Ishikawa (cell line): Measurements from ENCODE around the gene LTC4S.

Source experiments
- CEBPB ChIP-seq: IDR thresholded peaks from 2 replicates; pipeline ENCODE4 v1.6.1; 2012
- CREB1 ChIP-seq: IDR thresholded peaks from 2 replicates; pipeline ENCODE4 v1.6.1; 2012; ENCODE audit warnings: low read depth
- EGR1 ChIP-seq: IDR thresholded peaks from 2 replicates; pipeline ENCODE4 v1.6.1; 2012
- EP300 ChIP-seq: IDR thresholded peaks from 2 replicates; pipeline ENCODE4 v1.6.1; 2012; ENCODE audit warnings: borderline replicate concordance
- FOXM1 ChIP-seq: IDR thresholded peaks from 2 replicates; pipeline ENCODE4 v1.6.1; 2012; ENCODE audit warnings: low read depth, borderline replicate concordance
- NFIC ChIP-seq: IDR thresholded peaks from 2 replicates; pipeline ENCODE4 v1.6.1; 2012
- RAD21 ChIP-seq: IDR thresholded peaks from 2 replicates; pipeline ENCODE4 v1.6.1; 2012; ENCODE audit warnings: low read depth
- TAF1 ChIP-seq: IDR thresholded peaks from 2 replicates; pipeline ENCODE4 v1.6.1; 2012; ENCODE audit warnings: low read depth, mild to moderate bottlenecking
- TCF12 ChIP-seq: IDR thresholded peaks from 2 replicates; pipeline ENCODE4 v1.6.1; 2012; ENCODE audit warnings: low read depth
- TEAD4 ChIP-seq: IDR thresholded peaks from 2 replicates; pipeline ENCODE4 v1.6.1; 2012
- YY1 ChIP-seq: IDR thresholded peaks from 2 replicates; pipeline ENCODE4 v1.6.1; 2012; ENCODE audit warnings: low read depth
- ZBTB7A ChIP-seq: IDR thresholded peaks from 2 replicates; pipeline ENCODE4 v1.6.1; 2012; ENCODE audit warnings: low read depth
- TF ChIP-seq, protein P1 (sequence below): IDR thresholded peaks from 2 replicates; pipeline ENCODE4 v1.6.1; 2012
- TF ChIP-seq, protein P2 (sequence below): IDR thresholded peaks from 2 replicates; pipeline ENCODE4 v1.6.1; 2012; ENCODE audit warnings: low read depth, mild to moderate bottlenecking
- TF ChIP-seq, protein P3 (sequence below): IDR thresholded peaks from 2 replicates; pipeline ENCODE4 v1.6.1; 2012

The LTC4S gene

DNA sequence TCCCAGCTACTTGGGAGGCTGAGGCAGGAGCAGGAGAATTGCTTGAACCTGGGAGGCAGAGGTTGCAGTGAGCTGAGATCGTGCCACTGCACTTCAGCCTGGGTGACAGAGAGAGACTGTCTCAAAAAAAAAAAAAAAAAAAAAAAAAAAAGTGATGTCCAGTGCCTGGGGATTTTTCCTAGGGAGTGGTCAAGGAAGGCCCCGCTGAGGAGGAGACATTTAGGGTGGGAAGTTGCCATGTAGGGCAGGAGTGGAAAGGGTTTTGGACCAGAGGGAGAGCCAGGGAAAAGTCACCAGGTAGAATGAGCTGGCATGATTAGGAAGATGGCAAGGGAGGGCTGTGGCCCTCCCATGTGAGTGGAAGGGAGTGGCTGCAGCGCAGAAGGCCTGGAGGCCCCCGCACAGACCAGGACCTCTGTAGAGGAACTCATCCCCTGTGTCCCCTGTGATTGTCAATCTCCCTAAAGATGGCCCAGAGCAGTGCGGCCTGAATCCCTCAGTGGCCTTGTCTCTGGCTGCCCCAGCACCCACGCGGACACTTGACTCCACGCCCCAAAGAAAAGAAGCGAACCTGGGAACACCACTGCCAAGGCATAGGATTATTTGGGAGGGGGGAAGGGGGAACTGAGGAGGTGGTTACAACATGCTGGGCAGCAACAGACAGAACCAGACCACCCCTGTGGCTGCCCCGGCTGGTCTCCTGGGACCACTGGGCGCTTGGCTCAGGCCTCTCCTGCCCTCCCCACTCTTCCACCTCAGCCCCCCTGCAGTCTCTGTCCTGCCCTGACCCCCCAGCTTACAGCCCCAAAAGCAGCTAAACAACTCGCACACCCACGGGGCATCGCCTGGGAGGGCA lies 24.3 kb downstream of the LTC4S start:
- TF ChIP-seq CREB1 (no peak), CEBPB (no peak)

DNA sequence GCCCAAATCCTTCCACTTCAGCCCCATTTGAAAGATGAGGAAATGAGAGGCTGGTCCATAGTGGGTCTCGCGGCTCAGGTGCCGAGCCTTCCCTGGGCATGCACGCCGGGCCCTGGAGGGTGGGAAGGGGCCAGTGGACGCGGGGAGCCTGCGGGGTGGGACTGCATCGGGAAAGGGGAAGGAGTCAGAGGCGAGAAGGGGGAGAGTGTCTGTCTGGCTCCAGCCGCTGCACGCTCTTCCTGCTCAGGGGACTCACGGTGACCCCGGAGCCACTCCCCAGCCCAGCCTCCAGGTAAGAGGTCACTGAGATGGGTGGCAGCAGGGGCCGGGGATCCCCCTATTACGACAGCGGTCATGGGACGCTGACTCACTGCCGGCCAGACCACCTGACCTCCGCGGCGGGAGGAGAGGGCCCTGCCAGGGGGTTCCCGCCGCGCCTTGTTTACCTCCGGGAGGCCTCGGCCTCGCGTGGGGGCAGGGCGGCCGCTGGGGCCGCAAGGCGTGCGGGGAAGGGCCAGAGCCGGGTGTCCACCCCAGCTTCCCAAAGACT lies 25.0 kb downstream of the LTC4S start:
- peak; percentile 32; the same call in 1 of the 2 replicates for TF ChIP-seq CREB1
- no peak for TF ChIP-seq YY1
- TF ChIP-seq FOXM1, result no peak
- peak; percentile 78; the same call in 1 of the 2 replicates for TF ChIP-seq TCF12
- 0 out of 2 replicates have a peak, but pooled peaks have one; percentile 28 for TF ChIP-seq EGR1
- TF ChIP-seq ZBTB7A, result peak; percentile 64; the same call in 1 of the 2 replicates
- TF ChIP-seq, protein P1, sequence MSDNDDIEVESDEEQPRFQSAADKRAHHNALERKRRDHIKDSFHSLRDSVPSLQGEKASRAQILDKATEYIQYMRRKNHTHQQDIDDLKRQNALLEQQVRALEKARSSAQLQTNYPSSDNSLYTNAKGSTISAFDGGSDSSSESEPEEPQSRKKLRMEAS, result no peak
- no peak for TF ChIP-seq RAD21
- peak; percentile 63; the same call in 1 of the 2 replicates for TF ChIP-seq EP300
- peak; percentile 64 for TF ChIP-seq NFIC
- TF ChIP-seq CEBPB, result peak; percentile 84
- TF ChIP-seq TEAD4, result 0 out of 2 replicates have a peak, but pooled peaks have one; percentile 18
- TF ChIP-seq, protein P2, sequence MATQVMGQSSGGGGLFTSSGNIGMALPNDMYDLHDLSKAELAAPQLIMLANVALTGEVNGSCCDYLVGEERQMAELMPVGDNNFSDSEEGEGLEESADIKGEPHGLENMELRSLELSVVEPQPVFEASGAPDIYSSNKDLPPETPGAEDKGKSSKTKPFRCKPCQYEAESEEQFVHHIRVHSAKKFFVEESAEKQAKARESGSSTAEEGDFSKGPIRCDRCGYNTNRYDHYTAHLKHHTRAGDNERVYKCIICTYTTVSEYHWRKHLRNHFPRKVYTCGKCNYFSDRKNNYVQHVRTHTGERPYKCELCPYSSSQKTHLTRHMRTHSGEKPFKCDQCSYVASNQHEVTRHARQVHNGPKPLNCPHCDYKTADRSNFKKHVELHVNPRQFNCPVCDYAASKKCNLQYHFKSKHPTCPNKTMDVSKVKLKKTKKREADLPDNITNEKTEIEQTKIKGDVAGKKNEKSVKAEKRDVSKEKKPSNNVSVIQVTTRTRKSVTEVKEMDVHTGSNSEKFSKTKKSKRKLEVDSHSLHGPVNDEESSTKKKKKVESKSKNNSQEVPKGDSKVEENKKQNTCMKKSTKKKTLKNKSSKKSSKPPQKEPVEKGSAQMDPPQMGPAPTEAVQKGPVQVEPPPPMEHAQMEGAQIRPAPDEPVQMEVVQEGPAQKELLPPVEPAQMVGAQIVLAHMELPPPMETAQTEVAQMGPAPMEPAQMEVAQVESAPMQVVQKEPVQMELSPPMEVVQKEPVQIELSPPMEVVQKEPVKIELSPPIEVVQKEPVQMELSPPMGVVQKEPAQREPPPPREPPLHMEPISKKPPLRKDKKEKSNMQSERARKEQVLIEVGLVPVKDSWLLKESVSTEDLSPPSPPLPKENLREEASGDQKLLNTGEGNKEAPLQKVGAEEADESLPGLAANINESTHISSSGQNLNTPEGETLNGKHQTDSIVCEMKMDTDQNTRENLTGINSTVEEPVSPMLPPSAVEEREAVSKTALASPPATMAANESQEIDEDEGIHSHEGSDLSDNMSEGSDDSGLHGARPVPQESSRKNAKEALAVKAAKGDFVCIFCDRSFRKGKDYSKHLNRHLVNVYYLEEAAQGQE, result no peak
- peak; percentile 24 for TF ChIP-seq TAF1
- TF ChIP-seq, protein P3, sequence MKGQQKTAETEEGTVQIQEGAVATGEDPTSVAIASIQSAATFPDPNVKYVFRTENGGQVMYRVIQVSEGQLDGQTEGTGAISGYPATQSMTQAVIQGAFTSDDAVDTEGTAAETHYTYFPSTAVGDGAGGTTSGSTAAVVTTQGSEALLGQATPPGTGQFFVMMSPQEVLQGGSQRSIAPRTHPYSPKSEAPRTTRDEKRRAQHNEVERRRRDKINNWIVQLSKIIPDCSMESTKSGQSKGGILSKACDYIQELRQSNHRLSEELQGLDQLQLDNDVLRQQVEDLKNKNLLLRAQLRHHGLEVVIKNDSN, result peak; percentile 94

DNA sequence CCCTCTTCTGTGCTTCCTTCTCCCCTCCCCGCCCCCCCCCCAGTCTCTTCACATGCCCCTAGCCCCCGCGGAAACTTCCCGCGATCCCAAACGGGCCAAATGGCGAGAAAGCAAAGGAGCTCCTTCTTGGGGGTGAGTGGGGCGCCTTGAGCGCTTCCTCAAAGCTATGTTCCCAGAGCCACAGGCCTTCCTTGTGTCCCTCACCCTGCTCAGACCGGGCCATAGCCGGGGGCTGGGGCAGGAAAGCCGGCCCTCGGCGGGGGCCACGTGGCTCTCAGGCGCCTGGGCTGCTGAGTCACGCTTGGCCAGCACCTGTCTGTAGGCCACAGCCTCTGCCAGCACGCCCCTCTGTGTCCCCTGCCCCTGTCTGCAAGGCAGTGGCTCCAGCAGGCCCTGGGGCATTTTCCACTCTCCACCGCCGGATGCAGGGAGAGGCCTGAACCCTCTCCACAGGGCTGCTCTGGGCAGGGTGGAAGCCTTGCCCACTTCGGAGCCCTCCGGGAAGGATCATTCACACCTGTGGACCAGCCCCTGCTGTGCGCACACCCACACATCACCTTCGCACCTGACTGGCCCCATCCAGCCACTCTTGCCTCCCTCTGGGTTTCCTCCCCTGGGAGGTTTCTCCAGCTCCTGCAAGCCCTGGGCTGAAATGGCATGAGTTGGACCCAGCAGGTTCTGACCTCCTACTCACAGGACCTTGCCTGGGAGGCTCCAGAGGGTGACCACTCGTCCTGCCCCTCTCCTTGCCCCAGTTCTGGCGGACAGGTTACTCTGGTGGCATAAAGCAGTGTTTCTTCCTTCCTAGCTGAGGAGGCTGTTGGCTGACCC lies 25.7 kb downstream of the LTC4S start:
- TF ChIP-seq YY1 (peak; percentile 39), FOXM1 (no peak), TEAD4 (no peak), CEBPB (no peak), TAF1 (no peak; the same call in 1 of the 2 replicates), TCF12 (peak; percentile 88), EP300 (peak; percentile 60), CREB1 (no peak), EGR1 (peak; percentile 91)
- TF ChIP-seq, protein P1, result peak; percentile 98
- TF ChIP-seq, protein P3, result peak; percentile 80

DNA sequence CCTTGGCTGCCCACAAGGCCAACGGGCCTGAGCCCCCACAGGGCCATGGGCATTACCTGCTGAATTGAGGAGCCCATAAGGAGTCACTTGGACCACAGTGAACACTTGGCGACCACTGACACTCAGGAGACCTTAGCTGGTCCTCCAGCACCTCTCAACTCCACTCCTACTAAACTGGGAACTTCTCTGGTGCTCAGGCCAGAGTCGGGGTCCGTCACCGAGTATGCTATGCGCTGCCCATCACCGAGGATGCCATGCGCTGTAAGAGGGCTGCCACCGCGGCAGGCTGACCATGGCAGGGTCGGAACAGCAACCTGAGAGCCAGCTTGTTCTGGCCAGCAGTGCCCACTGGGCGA lies 26.3 kb downstream of the LTC4S start:
- TF ChIP-seq EGR1, result no peak

DNA sequence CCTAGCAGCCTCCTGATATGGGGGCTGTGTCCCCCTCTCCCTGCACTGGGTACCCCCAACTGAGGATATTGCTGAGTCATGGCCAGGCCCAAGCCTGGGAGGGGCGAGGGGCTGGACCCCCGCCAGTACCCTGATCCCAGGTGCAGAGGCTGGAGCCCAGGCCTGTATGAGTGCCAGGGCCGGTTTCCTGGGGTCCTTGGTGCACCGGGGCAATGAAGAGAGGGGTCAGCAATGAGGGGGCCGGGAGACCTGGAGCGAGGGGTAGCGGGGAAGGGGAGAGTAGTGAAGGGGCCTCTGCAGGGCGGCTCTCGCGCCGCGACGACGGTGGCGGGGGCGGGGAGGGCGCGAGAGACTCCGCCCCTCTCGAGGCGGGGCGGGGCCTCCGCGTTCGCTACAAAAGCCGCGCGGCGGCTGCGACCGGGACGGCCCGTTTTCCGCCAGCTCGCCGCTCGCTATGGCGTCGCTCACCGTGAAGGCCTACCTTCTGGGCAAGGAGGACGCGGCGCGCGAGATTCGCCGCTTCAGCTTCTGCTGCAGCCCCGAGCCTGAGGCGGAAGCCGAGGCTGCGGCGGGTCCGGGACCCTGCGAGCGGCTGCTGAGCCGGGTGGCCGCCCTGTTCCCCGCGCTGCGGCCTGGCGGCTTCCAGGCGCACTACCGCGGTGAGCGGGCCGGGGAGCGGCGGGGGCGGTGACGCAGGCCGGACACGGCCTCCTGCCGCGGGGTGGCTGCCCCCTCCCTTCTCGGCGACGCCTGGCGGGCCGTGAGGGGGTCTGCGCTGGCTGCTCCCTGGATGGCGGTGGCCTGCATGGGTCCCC lies 26.9 kb downstream of the LTC4S start, which contains the start of gene SQSTM1:
SQSTM1 (plus strand) TSS at position 423 of the 815 bp plus-strand sequence; CDS start at position 455, 32 bp downstream.
- TF ChIP-seq CREB1 (no peak), YY1 (peak; percentile 55), EP300 (peak; percentile 56; the same call in 1 of the 2 replicates), FOXM1 (no peak), TAF1 (peak; percentile 84), ZBTB7A (peak; percentile 96; the same call in 1 of the 2 replicates), RAD21 (no peak), TEAD4 (no peak), EGR1 (peak; percentile 50), NFIC (peak; percentile 54), CEBPB (no peak), TCF12 (peak; percentile 51; the same call in 1 of the 2 replicates)
- TF ChIP-seq, protein P2, result no peak
- TF ChIP-seq, protein P1, result no peak; the same call in 1 of the 2 replicates
- TF ChIP-seq, protein P3, result no peak
